ENCODE results near the gene SPECC1L.

DNA sequence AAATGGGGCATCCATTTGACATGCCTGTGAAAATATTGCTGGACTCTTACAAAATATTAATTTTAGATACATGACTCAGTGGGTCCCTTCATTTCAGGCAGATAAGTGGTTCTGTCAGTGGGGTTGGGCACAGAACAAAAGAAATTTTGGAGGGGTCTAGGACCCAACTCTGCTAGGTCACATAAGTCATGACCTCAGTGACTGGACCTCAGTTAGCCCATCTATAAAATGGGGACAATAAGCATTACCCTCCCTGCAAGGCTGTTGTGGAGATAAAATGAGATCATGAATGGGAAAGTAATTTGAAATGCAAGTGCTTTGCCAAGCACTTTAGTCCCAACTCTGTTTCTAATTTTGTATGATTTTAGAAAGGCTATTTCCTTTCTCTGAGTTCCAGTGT lies 180.5 kb downstream of the SPECC1L start:
- TF ChIP-seq EZH2phosphoT487 (IDR thresholded peaks at IDR 0.05; ENCODE audit: borderline replicate concordance, low read length) (no peak), CTCF (conservative IDR thresholded peaks at IDR 0.05; ENCODE audit: low read depth, low read length) (no peak)

All from PC-3 (cell line).